Heart right ventricle (tissue), 16 donors: ENCODE data around the gene FAM228A. TPM values are rescaled to one million over a fixed set of nuclear protein-coding genes. Genes with fewer than 3 reads are reported as not detected.

Source experiments
- ATAC-seq, 8 donors: fragments of 200-7000 bp; cut with Tn5 transposase; one replicate each; pipeline ENCODE4 v1.9.1; 2020; ENCODE audit warnings: mild to moderate bottlenecking in 8 of 8, moderate library complexity in 8 of 8, moderate number of reproducible peaks in 1 of 8
- DNase-seq, 2 donors: peaks; one replicate each; pipeline ENCODE4 v3.0.0-alpha.2; 2020
- H3K27ac ChIP-seq, 10 donors: fragments of 200-600 bp; sonication (generic) in 2 of 10; one replicate each; pipeline versions ENCODE4 v1.5.0 to v1.8.0; 2020 to 2022; ENCODE audit warnings: mild to moderate bottlenecking in 3 of 10
- H3K27me3 ChIP-seq, 7 donors: fragments of 200-600 bp; one replicate each; pipeline ENCODE4 v1.8.0; 2021 to 2022; ENCODE audit warnings: mild to moderate bottlenecking in 2 of 7
- H3K36me3 ChIP-seq, 9 donors: fragments of 200-600 bp; sonication (generic) in 1 of 9; one replicate each; pipeline versions ENCODE4 v1.5.0 to v1.8.0; 2020 to 2022; ENCODE audit warnings: mild to moderate bottlenecking in 2 of 9
- H3K4me1 ChIP-seq, 9 donors: fragments of 200-600 bp; sonication (generic) in 1 of 9; one replicate each; pipeline versions ENCODE4 v1.5.0 to v1.8.0; 2020 to 2022; ENCODE audit warnings: mild to moderate bottlenecking in 4 of 9
- H3K4me3 ChIP-seq, 10 donors: fragments of 200-600 bp; sonication (generic) in 2 of 10; one replicate each; pipeline versions ENCODE4 v1.5.0 to v1.8.0; 2020 to 2022; ENCODE audit warnings: mild to moderate bottlenecking in 7 of 10, moderate library complexity in 2 of 10
- H3K9me3 ChIP-seq, 11 donors: fragments of 200-600 bp in 10 of 11; sonication (generic) in 2 of 11; one replicate each; pipeline versions ENCODE4 v1.5.0 to v1.8.0; 2013 to 2022; ENCODE audit warnings: mild to moderate bottlenecking in 2 of 11, control low read depth in 1 of 11, moderate library complexity in 1 of 11
- WGBS, 2 donors: extraction: QIAGEN DNeasy Blood & Tissue Kit; methylation state at CpG; one replicate each; pipeline ENCODE4 v1.1.7; 2013; ENCODE audit warnings: inconsistent platforms in 1 of 2; 5-methylcytosine and 5-hydroxymethylcytosine counted together
- intact Hi-C, 10 donors: fragments of 100-400 bp; cut with DNase I; formaldehyde crosslinking; loops; one replicate each; pipeline versions ENCODE4 v1.11.1 to v1.14.2; 2022
- polyA plus RNA-seq, 2 donors: library from polyadenylated mRNA; stranded (reverse); fragments of 200-250 nt; gene quantifications; one replicate each; pipeline ENCODE4 v1.2.3, GENCODE V29; 2013
- total RNA-seq, 10 donors: library from RNA; stranded (reverse); fragmentation: NEBNext Ultra II Directional in 3 of 10; extraction: Animal tissue kit (Norgen Biotek cat#: 25700) in 3 of 10; gene quantifications; one replicate each; pipeline versions ENCODE4 v1.2.1 to v1.2.4, GENCODE V29; 2021 to 2023
- TF ChIP-seq, protein P1 (sequence below), 9 donors: fragments of 200-600 bp; sonication (generic) in 2 of 9; IDR thresholded peaks; one replicate each; pipeline versions ENCODE4 v1.5.0 to v1.8.0; 2021 to 2022; ENCODE audit warnings: antibody characterized with exemption in 9 of 9, mild to moderate bottlenecking in 5 of 9, moderate library complexity in 1 of 9
- donor health status: Arrhythmogenic right ventricular cardiomyopathy.
- donor health status: ischemic (EF 13 %, LVEDD 7.1; RV severe dilation, severe dysfunction).
- donor health status: healthy with polysubstance abuse.
- donor health status: DM: no; HTN: yes; CAD: no.
- donor health status: DM: no; HTN: no; CAD: no.
- donor health status: ischemic (EF 25% LVEDD 6.9; RV normal size, moderate dysfunction).
- donor health status: ischemic (EF 25% LVEDD 5.7; RV mildly dilated, moderate dysfunction).
- donor health status: healthy.
- donor health status: DM: yes; HTN: yes; CAD: no.
- donor health status: Ischemic cardiomyopathy.
- donor health status: ischemic (EF 35%, LVEDD 5.7; RV mildly dilated, moderate dysfunction).
- donor health status: nonischemic (EF 11% LVEDD 7.7; RV severe dilation, severe dysfunction).
- donor health status: DM: yes; HTN: yes; CAD: no.
- donor health status: PGD.
- donor health status: ischemic (EF 29% LVEDD 5.4; RV normal size, mild dysfunction).
- donor health status: nonischemic (EF 23%, LVEDD 6.1; RV moderate dilation, normal function).

FAM228A gene
- total and polyA plus RNA-seq, 12 donors, result 0.25 to 4.1 (median 0.41) TPM; not detected in 1

DNA sequence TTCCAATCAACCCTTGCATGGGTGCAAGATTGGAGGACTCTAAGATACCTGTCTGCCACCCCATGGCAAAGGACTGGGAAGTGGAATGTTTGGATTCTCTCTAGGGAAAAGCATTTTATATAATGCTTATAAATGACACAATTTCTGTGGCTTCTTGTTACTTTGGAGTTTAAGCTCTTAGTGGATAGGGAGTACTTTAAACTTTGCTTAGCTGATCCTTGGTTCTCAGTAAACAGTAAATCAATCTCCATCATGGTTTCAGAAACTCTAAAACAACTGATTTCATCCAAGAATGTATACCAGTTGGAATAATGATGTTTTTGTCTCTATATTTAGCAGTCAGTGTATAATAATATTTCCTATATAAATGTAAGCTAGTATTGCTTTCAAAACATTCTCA is 14.1 kb upstream of the FAM228A start:
- intact Hi-C loops, result no loop called here
- peaks cover 0 to 44% (median 6%) of the 10 kb centered on the region in 9 donors for H3K36me3 ChIP-seq
- DNase-seq (no peak), ATAC-seq (no peak)
- H3K4me1 ChIP-seq, result no peaks in the 10 kb centered on the region
- TF ChIP-seq, protein P1, sequence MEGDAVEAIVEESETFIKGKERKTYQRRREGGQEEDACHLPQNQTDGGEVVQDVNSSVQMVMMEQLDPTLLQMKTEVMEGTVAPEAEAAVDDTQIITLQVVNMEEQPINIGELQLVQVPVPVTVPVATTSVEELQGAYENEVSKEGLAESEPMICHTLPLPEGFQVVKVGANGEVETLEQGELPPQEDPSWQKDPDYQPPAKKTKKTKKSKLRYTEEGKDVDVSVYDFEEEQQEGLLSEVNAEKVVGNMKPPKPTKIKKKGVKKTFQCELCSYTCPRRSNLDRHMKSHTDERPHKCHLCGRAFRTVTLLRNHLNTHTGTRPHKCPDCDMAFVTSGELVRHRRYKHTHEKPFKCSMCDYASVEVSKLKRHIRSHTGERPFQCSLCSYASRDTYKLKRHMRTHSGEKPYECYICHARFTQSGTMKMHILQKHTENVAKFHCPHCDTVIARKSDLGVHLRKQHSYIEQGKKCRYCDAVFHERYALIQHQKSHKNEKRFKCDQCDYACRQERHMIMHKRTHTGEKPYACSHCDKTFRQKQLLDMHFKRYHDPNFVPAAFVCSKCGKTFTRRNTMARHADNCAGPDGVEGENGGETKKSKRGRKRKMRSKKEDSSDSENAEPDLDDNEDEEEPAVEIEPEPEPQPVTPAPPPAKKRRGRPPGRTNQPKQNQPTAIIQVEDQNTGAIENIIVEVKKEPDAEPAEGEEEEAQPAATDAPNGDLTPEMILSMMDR (IDR thresholded peaks at IDR 0.05), result no peak
- peaks cover 0 to 9% (median 0%) of the 10 kb centered on the region in 11 donors for H3K9me3 ChIP-seq
- no peak overlapping the region for H3K4me3 ChIP-seq
- H3K27me3 ChIP-seq, result no peaks in the 10 kb centered on the region
- no peak overlapping the region for H3K27ac ChIP-seq

- 99 to 100% methylated on average over 1 of the region's 1 CpG for WGBS, 2 donors
- DNase-seq (no peak), ATAC-seq (no peak)
- H3K4me1 ChIP-seq, result no peaks in the 10 kb centered on the region
- no peaks in the 10 kb centered on the region for H3K27me3 ChIP-seq
- no peak overlapping the region for H3K4me3 ChIP-seq
- TF ChIP-seq, protein P1 (IDR thresholded peaks at IDR 0.05), result no peak
- intact Hi-C loops, result loop anchor here in 1 of 10 donors (2.0 kb wide), 1 partner anchor 336 kb away; no protein-coding TSS in a partner anchor
- H3K9me3 ChIP-seq, result peaks cover 0 to 9% (median 0%) of the 10 kb centered on the region in 11 donors
- H3K27ac ChIP-seq, result no peak overlapping the region
- peaks cover 0 to 44% (median 6%) of the 10 kb centered on the region in 9 donors for H3K36me3 ChIP-seq
Measured at GRCh38 chr2:24162494-24162893, 12.4 kb upstream of the FAM228A start.

- DNase-seq, result no peak
- WGBS, 2 donors, result 53 to 61% methylated on average over 3 of the region's 3 CpGs
- TF ChIP-seq, protein P1 (IDR thresholded peaks at IDR 0.05), result no peak
- Histone ChIP-seq H3K36me3 (peaks cover 0 to 44% (median 6%) of the 10 kb centered on the region in 9 donors), H3K27ac (no peak overlapping the region), H3K4me1 (no peaks in the 10 kb centered on the region), H3K9me3 (peaks cover 0 to 9% (median 0%) of the 10 kb centered on the region in 11 donors), H3K27me3 (no peaks in the 10 kb centered on the region), H3K4me3 (no peak overlapping the region)
- intact Hi-C loops, result loop anchor here in 1 of 10 donors (2.0 kb wide), 1 partner anchor 336 kb away; no protein-coding TSS in a partner anchor
- ATAC-seq, result no peak
Measured at GRCh38 chr2:24163186-24163585, 11.7 kb upstream of the FAM228A start.

DNA sequence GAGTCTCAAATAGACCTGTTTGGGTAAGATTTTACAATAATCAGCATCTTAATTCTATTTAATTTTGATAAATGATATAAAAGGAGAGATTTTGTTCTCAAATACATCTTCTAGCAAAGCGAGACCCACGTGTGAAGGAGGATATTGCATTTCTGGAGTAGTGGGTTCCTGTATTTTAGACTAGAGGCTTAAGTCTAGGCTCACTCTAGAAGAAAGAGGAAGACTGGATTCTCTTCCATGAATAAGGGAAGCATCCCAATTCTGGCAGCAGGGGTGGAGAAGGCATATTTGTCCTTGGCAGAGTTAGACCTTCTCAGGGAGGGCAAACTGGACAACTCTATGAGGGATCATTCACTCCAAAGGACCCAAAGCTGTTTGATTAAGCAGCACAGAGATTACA is 11.3 kb upstream of the FAM228A start:
- ATAC-seq, result no peak
- Histone ChIP-seq H3K27ac (no peak overlapping the region), H3K4me3 (no peak overlapping the region), H3K27me3 (no peaks in the 10 kb centered on the region), H3K9me3 (peaks cover 0 to 9% (median 0%) of the 10 kb centered on the region in 11 donors), H3K36me3 (peaks cover 0 to 41% (median 6%) of the 10 kb centered on the region in 9 donors), H3K4me1 (no peaks in the 10 kb centered on the region)
- DNase-seq, result no peak
- intact Hi-C loops, result loop anchor here in 1 of 10 donors (2.0 kb wide), 1 partner anchor 337 kb away; no protein-coding TSS in a partner anchor
- TF ChIP-seq, protein P1 (IDR thresholded peaks at IDR 0.05), result no peak
- 85 to 89% methylated on average over 2 of the region's 2 CpGs for WGBS, 2 donors
